GM23248 (cell line): ENCODE measurements around the gene PADI4. TPM values are rescaled to one million over a fixed set of nuclear protein-coding genes. Genes with fewer than 3 reads are reported as not detected.

ENCODE experiments used
- DNase-seq: peaks from one replicate; pipeline ENCODE4 v3.0.0-alpha.2; 2015
- H2AFZ ChIP-seq: fragments of 200-600 bp; sonication (generic); 2 replicates; pipeline ENCODE4 v1.6.1; 2016; ENCODE audit warnings: antibody characterized with exemption
- H3F3A ChIP-seq: fragments of 200-600 bp; sonication (generic); 2 replicates; pipeline ENCODE4 v1.6.1; 2016; ENCODE audit warnings: mild to moderate bottlenecking, antibody characterized with exemption, mixed run types; ENCODE audit not compliant: insufficient read depth
- H3K27ac ChIP-seq: fragments of 200-600 bp; sonication (generic); 2 replicates; pipeline ENCODE4 v1.5.1; 2016; ENCODE audit warnings: mild to moderate bottlenecking
- H3K27me3 ChIP-seq: fragments of 200-600 bp; sonication (generic); replicated peaks from 2 replicates; pipeline ENCODE4 v1.6.1; 2016; ENCODE audit warnings: mild to moderate bottlenecking; ENCODE audit not compliant: insufficient read depth
- H3K36me3 ChIP-seq: fragments of 200-600 bp; sonication (generic); 2 replicates; pipeline ENCODE4 v1.6.1; 2016; ENCODE audit warnings: low read depth, mild to moderate bottlenecking
- H3K4me1 ChIP-seq: fragments of 200-600 bp; sonication (generic); 2 replicates; pipeline ENCODE4 v1.6.1; 2016; ENCODE audit warnings: mild to moderate bottlenecking; ENCODE audit not compliant: insufficient read depth
- H3K4me2 ChIP-seq: fragments of 200-600 bp; sonication (generic); one replicate; pipeline ENCODE4 v1.6.1; 2016; ENCODE audit warnings: mild to moderate bottlenecking; ENCODE audit not compliant: unreplicated experiment
- H3K4me3 ChIP-seq: fragments of 200-600 bp; sonication (generic); 2 replicates; pipeline ENCODE4 v1.5.1; 2016; ENCODE audit warnings: mild to moderate bottlenecking
- H3K79me2 ChIP-seq: fragments of 200-600 bp; sonication (generic); 2 replicates; pipeline ENCODE4 v1.6.1; 2016; ENCODE audit warnings: mild to moderate bottlenecking; ENCODE audit not compliant: insufficient read depth
- H3K9ac ChIP-seq: fragments of 200-600 bp; sonication (generic); 2 replicates; pipeline ENCODE4 v1.6.1; 2016; ENCODE audit warnings: mild to moderate bottlenecking
- H3K9me2 ChIP-seq: fragments of 200-600 bp; sonication (generic); 2 replicates; pipeline ENCODE4 v1.6.1; 2016; ENCODE audit warnings: mixed run types, mild to moderate bottlenecking, moderate library complexity; ENCODE audit not compliant: insufficient read depth
- H3K9me3 ChIP-seq: fragments of 200-600 bp; sonication (generic); one replicate; pipeline ENCODE4 v1.6.1; 2017; ENCODE audit warnings: low read depth
- H4K20me1 ChIP-seq: fragments of 200-600 bp; sonication (generic); 2 replicates; pipeline ENCODE4 v1.6.0; 2016; ENCODE audit not compliant: insufficient read depth
- EZH2 ChIP-seq: fragments of 200-600 bp; sonication (generic); IDR thresholded peaks from 2 replicates; pipeline ENCODE4 v1.6.1; 2018; ENCODE audit warnings: antibody characterized with exemption, mild to moderate bottlenecking; ENCODE audit not compliant: insufficient read depth, poor library complexity, severe bottlenecking
- EZH2phosphoT487 ChIP-seq: fragments of 200-600 bp; sonication (generic); IDR thresholded peaks from 2 replicates; pipeline ENCODE4 v1.6.1; 2018; ENCODE audit warnings: antibody characterized with exemption, moderate library complexity, mild to moderate bottlenecking, low read depth; ENCODE audit not compliant: insufficient read depth
- WGBS, 2 experiments: methylation state at CpG; one replicate each; pipeline ENCODE4 v1.1.6; 2015 to 2017; ENCODE audit warnings: low lambda C conversion rate in 2 of 2, low coverage in 1 of 2; ENCODE audit errors: missing lambda C conversion rate in 2 of 2; 5-methylcytosine and 5-hydroxymethylcytosine counted together
- in situ Hi-C: fragments of 300-500 bp; cut with MboI; formaldehyde crosslinking; loops from 2 replicates; pipeline ENCODE4 v1.15.0; 2020
- polyA plus RNA-seq: library from polyadenylated mRNA; unstranded; fragments of >200 nt; fragmentation: Nextera tagmentation; extraction: Ambion mirVana; gene quantifications from 2 replicates; pipeline ENCODE4 v1.2.1, GENCODE V29; 2016
- total RNA-seq: library from RNA; depleted of rRNA; stranded (reverse); fragments of >200 nt; shearing (Covaris generic); gene quantifications from 2 replicates; pipeline ENCODE4 v1.2.3, GENCODE V29; 2014

The PADI4 gene
- total and polyA plus RNA-seq, 2 experiments from 2014 or later: not detected

DNA sequence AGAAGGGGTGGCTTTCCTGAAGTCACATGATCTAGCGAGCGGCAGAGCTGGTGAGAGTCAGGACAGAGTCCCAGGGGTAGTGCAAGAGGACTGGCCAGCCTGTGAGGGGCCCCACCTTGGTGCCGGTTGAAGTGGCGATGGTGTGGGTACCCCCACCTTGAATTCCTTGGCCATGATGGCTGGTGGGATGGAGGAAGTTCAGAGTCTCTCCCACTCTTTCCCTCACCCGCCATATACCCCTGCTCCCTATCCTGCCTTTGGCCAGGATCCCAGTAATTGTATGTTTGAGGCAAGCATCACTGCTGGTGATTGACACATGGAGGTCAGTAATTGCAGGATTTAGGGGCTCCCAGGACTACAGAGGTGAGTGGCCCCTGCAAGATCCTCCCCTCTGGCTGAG, 47.3 kb upstream of the PADI4 start:
- H3K4me1 ChIP-seq: peaks cover 9% of the 10 kb centered on the region; the same call in 1 of the 2 replicates
- H3K4me2 ChIP-seq: no peak overlapping the region
- no peaks in the 10 kb centered on the region for H3F3A ChIP-seq
- no peaks in the 10 kb centered on the region for H3K9me2 ChIP-seq
- no peak overlapping the region for H3K27ac ChIP-seq
- in situ Hi-C loops: no loop called here
- no peak for DNase-seq
- no peak overlapping the region for H3K9ac ChIP-seq
- TF ChIP-seq EZH2: no peak
- TF ChIP-seq EZH2phosphoT487: no peak
- no peaks in the 10 kb centered on the region for H3K9me3 ChIP-seq
- no peaks in the 10 kb centered on the region for H3K36me3 ChIP-seq
- WGBS, 2 experiments: 81 to 82% methylated on average over 5 of the region's 5 CpGs
- no peak overlapping the region for H2AFZ ChIP-seq
- peaks cover 13% of the 10 kb centered on the region for H3K27me3 ChIP-seq
- H3K79me2 ChIP-seq: no peaks in the 10 kb centered on the region
- no peaks in the 10 kb centered on the region for H4K20me1 ChIP-seq
- no peak overlapping the region for H3K4me3 ChIP-seq

DNA sequence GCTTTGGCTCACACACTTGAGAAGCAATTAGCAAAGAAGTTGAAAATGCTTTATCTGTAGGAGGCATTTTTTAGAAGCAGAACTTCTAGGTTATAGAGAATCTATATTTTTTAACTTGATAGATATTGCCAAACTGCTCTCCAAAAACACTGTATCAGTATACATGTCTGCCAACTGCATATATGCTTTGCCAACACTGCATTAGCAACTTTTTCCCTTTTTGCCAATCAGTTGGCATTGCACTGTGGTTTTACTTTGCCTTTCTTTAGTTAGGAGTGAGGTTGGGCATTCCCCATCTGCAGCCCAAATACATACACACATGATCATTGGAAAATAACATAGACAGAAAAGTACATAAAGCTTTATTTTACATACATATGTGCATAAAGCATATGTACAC, 44.1 kb upstream of the PADI4 start:
- Histone ChIP-seq H3K9me2 (no peaks in the 10 kb centered on the region), H3F3A (no peaks in the 10 kb centered on the region), H3K27me3 (peaks cover 13% of the 10 kb centered on the region; the same call in 1 of the 2 replicates), H3K4me3 (no peak overlapping the region), H3K9me3 (no peaks in the 10 kb centered on the region), H3K27ac (no peak overlapping the region), H3K4me1 (peaks cover 6% of the 10 kb centered on the region; the same call in 1 of the 2 replicates), H3K36me3 (no peaks in the 10 kb centered on the region), H2AFZ (no peak overlapping the region), H3K9ac (no peak overlapping the region), H3K4me2 (no peak overlapping the region), H3K79me2 (no peaks in the 10 kb centered on the region), H4K20me1 (no peaks in the 10 kb centered on the region)
- TF ChIP-seq EZH2 (no peak), EZH2phosphoT487 (no peak)
- DNase-seq: no peak
- in situ Hi-C loops: no loop called here

GRCh38 chr1:17264470-17264869, 43.5 kb upstream of the PADI4 start:
- no peak overlapping the region for H3K4me2 ChIP-seq
- H3K9ac ChIP-seq: no peak overlapping the region
- no peaks in the 10 kb centered on the region for H3K79me2 ChIP-seq
- 61 to 67% methylated on average over 5 of the region's 5 CpGs for WGBS, 2 experiments
- no peak overlapping the region for H3K4me3 ChIP-seq
- peaks cover 13% of the 10 kb centered on the region; the same call in 1 of the 2 replicates for H3K27me3 ChIP-seq
- H3K36me3 ChIP-seq: no peaks in the 10 kb centered on the region
- 0 out of 2 replicates have a peak, but pooled peaks cover under 1% of the 10 kb centered on the region for H3K4me1 ChIP-seq
- no peaks in the 10 kb centered on the region for H3K9me2 ChIP-seq
- no peak for DNase-seq
- TF ChIP-seq EZH2 (no peak), EZH2phosphoT487 (no peak)
- in situ Hi-C loops: no loop called here
- no peak overlapping the region for H2AFZ ChIP-seq
- H3K9me3 ChIP-seq: no peaks in the 10 kb centered on the region
- H3K27ac ChIP-seq: no peak overlapping the region
- H3F3A ChIP-seq: no peaks in the 10 kb centered on the region
- H4K20me1 ChIP-seq: no peaks in the 10 kb centered on the region

GRCh38 chr1:17265162-17265561, 42.8 kb upstream of the PADI4 start:
- Histone ChIP-seq H4K20me1 (no peaks in the 10 kb centered on the region), H3K9me2 (no peaks in the 10 kb centered on the region), H3K27me3 (peaks cover 13% of the 10 kb centered on the region; the same call in 1 of the 2 replicates), H3K9me3 (no peaks in the 10 kb centered on the region), H3F3A (no peaks in the 10 kb centered on the region), H3K79me2 (no peaks in the 10 kb centered on the region), H3K27ac (no peak overlapping the region), H3K4me1 (no peaks in the 10 kb centered on the region), H3K4me2 (no peak overlapping the region), H3K4me3 (no peak overlapping the region), H3K9ac (no peak overlapping the region), H3K36me3 (no peaks in the 10 kb centered on the region), H2AFZ (no peak overlapping the region)
- DNase-seq: peak; percentile 19
- in situ Hi-C loops: no loop called here
- TF ChIP-seq EZH2phosphoT487: no peak
- no peak for TF ChIP-seq EZH2
- whole genome bisulfite sequencing, 2 experiments: 70 to 79% methylated on average over 2 of the region's 2 CpGs

- H3K4me3 ChIP-seq: no peak overlapping the region
- no peak overlapping the region for H3K9ac ChIP-seq
- H4K20me1 ChIP-seq: no peaks in the 10 kb centered on the region
- no peak overlapping the region for H3K4me2 ChIP-seq
- in situ Hi-C loops: no loop called here
- 0 out of 2 replicates have a peak, but pooled peaks cover 13% of the 10 kb centered on the region for H3K27me3 ChIP-seq
- H3K4me1 ChIP-seq: no peaks in the 10 kb centered on the region
- DNase-seq: no peak
- WGBS, 2 experiments: 61 to 78% methylated on average over 4 of the region's 4 CpGs
- no peak for TF ChIP-seq EZH2
- no peak for TF ChIP-seq EZH2phosphoT487
- H3K36me3 ChIP-seq: no peaks in the 10 kb centered on the region
- no peaks in the 10 kb centered on the region for H3K9me3 ChIP-seq
- no peaks in the 10 kb centered on the region for H3F3A ChIP-seq
- H3K9me2 ChIP-seq: no peaks in the 10 kb centered on the region
- H3K27ac ChIP-seq: no peak overlapping the region
- H2AFZ ChIP-seq: no peak overlapping the region
- no peaks in the 10 kb centered on the region for H3K79me2 ChIP-seq
These were observed 42.0 kb upstream of the PADI4 start for GRCh38 chr1:17265950-17266349.
